Limb (tissue), 2 donors: ENCODE measurements around the gene SLAMF9.

Experiments
- DNase-seq, 2 donors: peaks; one replicate each; pipeline ENCODE4 v3.0.0-alpha.2; 2016; ENCODE audit errors: extremely low spot score in 2 of 2

Gene SLAMF9

GRCh38 chr1:159946242-159947187, 7.5 kb downstream of the SLAMF9 start:
- DNase-seq = no peak

GRCh38 chr1:159945483-159946241, 8.4 kb downstream of the SLAMF9 start, which contains the start of gene IGSF9:
Gene IGSF9 (minus strand): TSS chr1:159945613. CDS start chr1:159943454, 2,159 bp downstream.
- DNase-seq = peak; percentile 90 to 93

GRCh38 chr1:159944623-159945455, 9.2 kb downstream of the SLAMF9 start:
- DNase-seq = peak in 1 of 2 donors; percentile 20

GRCh38 chr1:159943908-159944622, 10.0 kb downstream of the SLAMF9 start:
- peak in 1 of 2 donors; percentile 24 for DNase-seq

- DNase-seq = peak in 1 of 2 donors; percentile 23
These were observed 10.8 kb downstream of the SLAMF9 start for GRCh38 chr1:159943278-159943640.

GRCh38 chr1:159942632-159943277, 11.3 kb downstream of the SLAMF9 start:
- peak in 1 of 2 donors; percentile 24 for DNase-seq

- DNase-seq = peak in 1 of 2 donors; percentile 34
These were observed 12.2 kb downstream of the SLAMF9 start for GRCh38 chr1:159941591-159942560.

GRCh38 chr1:159941141-159941540, 12.9 kb downstream of the SLAMF9 start:
- DNase-seq = no peak

GRCh38 chr1:159940006-159940620, 13.9 kb downstream of the SLAMF9 start:
- DNase-seq = no peak

GRCh38 chr1:159939678-159940002, 14.4 kb downstream of the SLAMF9 start:
- no peak for DNase-seq

GRCh38 chr1:159938905-159939677, 14.9 kb downstream of the SLAMF9 start:
- DNase-seq = no peak

GRCh38 chr1:159938211-159938852, 15.7 kb downstream of the SLAMF9 start:
- DNase-seq = no peak

GRCh38 chr1:159937054-159937750, 16.8 kb downstream of the SLAMF9 start:
- DNase-seq = no peak

- peak in 1 of 2 donors; percentile 87 for DNase-seq
These were observed 17.6 kb downstream of the SLAMF9 start for GRCh38 chr1:159936273-159936904.

GRCh38 chr1:159935719-159936272, 18.2 kb downstream of the SLAMF9 start:
- no peak for DNase-seq

GRCh38 chr1:159935305-159935704, 18.7 kb downstream of the SLAMF9 start:
- DNase-seq = no peak
